Hair follicular keratinocyte (primary cell): ENCODE data around the gene OR9I1. TPM values are rescaled to one million over a fixed set of nuclear protein-coding genes. Genes with fewer than 3 reads are reported as not detected.

ENCODE experiments used
- total RNA-seq: library from RNA; depleted of rRNA; stranded (reverse); fragments of >200 nt; gene quantifications from 2 replicates; pipeline ENCODE4 v1.2.3, GENCODE V29; 2015

The OR9I1 gene
- total RNA-seq: not detected in 2 replicates

GRCh38 chr11:58125469-58125868 is at the start of gene OR9I1:
Gene OR9I1, minus strand, starts transcription at chr11:58125530. Its CDS starts 6,086 bp downstream, at chr11:58119444.

Other genes with a start within 250 kb of the OR9I1 start
- not detected in 2 replicates for gene OR9Q1, start 101.6 kb downstream of the OR9I1 start, total RNA-seq
- gene OR6Q1, start 94.6 kb downstream of the OR9I1 start, total RNA-seq: not detected in 2 replicates
- not detected in 2 replicates for gene OR9Q2, start 63.5 kb upstream of the OR9I1 start, total RNA-seq
- not detected in 2 replicates for gene OR1S2, start 78.6 kb upstream of the OR9I1 start, total RNA-seq
- gene OR1S1, start 87.2 kb upstream of the OR9I1 start, total RNA-seq: not detected in 2 replicates
- not detected in 2 replicates for gene OR10Q1, start 103.4 kb upstream of the OR9I1 start, total RNA-seq
- not detected in 2 replicates for gene OR10W1, start 142.7 kb upstream of the OR9I1 start, total RNA-seq
- not detected in 2 replicates for gene OR5B17, start 233.5 kb upstream of the OR9I1 start, total RNA-seq